ENCODE data around the gene SDC4. TPM values are rescaled to one million over a fixed set of nuclear protein-coding genes. Genes with fewer than 3 reads are reported as not detected.

SDC4 gene
- total RNA-seq, 1 experiment from 2014 or later = 242 TPM

DNA sequence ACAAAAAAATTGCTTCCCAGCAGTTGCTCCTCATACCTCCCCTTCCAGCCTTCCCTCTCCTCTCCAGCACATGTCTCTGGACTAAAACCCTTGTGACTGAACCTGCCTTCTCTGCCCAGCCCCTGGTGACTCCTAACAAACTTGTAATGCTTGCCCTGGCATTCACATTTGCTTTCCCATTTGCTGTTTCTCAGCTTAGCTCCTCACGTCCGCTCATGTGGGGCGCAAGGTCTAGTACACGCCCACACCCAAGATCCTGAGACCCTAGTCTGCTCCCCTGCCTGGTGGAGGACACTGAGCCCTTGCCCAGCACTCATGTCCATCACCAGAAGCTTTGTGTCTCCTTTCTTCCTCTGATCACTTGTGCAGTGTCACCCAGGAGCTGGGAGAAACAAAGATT is 59.8 kb downstream of the SDC4 start:
- Mint-ChIP-seq H3K9me3 (ENCODE audit: unreplicated experiment) (no peaks in the 10 kb centered on the region), H3K27ac (ENCODE audit: unreplicated experiment) (no peak overlapping the region), H3K27me3 (ENCODE audit: insufficient read depth, unreplicated experiment) (peaks cover 21% of the 10 kb centered on the region), H3K4me3 (ENCODE audit: unreplicated experiment) (no peak overlapping the region), H3K36me3 (ENCODE audit: insufficient read depth, unreplicated experiment) (no peaks in the 10 kb centered on the region), H3K4me1 (ENCODE audit: low read depth, unreplicated experiment) (no peaks in the 10 kb centered on the region)
- Histone ChIP-seq H3K9me3 (no peaks in the 10 kb centered on the region), H3K36me3 (ENCODE audit: control insufficient read depth, insufficient read depth, low read length) (no peaks in the 10 kb centered on the region), H3K27me3 (replicated peaks; ENCODE audit: control insufficient read depth, insufficient read depth, low read length) (peaks cover 4% of the 10 kb centered on the region; the same call in 1 of the 2 replicates), H3K4me3 (ENCODE audit: low read depth, low read length) (no peak overlapping the region), H3K4me1 (no peaks in the 10 kb centered on the region)
- intact Hi-C loops (cut with micrococcal nuclease; ENCODE audit: unreplicated experiment) = no loop called here
- POLR2A ChIA-PET = no interaction called here
- BruUV-seq (replicated peaks) = no TSS peak
- DNase-seq = peak in 1 of 2 experiments; percentile 28
- TF ChIP-seq, protein P1, sequence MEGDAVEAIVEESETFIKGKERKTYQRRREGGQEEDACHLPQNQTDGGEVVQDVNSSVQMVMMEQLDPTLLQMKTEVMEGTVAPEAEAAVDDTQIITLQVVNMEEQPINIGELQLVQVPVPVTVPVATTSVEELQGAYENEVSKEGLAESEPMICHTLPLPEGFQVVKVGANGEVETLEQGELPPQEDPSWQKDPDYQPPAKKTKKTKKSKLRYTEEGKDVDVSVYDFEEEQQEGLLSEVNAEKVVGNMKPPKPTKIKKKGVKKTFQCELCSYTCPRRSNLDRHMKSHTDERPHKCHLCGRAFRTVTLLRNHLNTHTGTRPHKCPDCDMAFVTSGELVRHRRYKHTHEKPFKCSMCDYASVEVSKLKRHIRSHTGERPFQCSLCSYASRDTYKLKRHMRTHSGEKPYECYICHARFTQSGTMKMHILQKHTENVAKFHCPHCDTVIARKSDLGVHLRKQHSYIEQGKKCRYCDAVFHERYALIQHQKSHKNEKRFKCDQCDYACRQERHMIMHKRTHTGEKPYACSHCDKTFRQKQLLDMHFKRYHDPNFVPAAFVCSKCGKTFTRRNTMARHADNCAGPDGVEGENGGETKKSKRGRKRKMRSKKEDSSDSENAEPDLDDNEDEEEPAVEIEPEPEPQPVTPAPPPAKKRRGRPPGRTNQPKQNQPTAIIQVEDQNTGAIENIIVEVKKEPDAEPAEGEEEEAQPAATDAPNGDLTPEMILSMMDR (IDR thresholded peaks at IDR 0.05; ENCODE audit: insufficient read depth in 1 of 2, low read depth in 1 of 2, low read length in 1 of 2, severe bottlenecking in 1 of 2, unreplicated experiment in 1 of 2) = no peak
- CTCF ChIA-PET = interaction anchor here (0.6 to 7.4 kb wide), 2 partner anchors 149 to 244 kb away, joined by 3 to 67 read pairs; no protein-coding TSS in a partner anchor

DNA sequence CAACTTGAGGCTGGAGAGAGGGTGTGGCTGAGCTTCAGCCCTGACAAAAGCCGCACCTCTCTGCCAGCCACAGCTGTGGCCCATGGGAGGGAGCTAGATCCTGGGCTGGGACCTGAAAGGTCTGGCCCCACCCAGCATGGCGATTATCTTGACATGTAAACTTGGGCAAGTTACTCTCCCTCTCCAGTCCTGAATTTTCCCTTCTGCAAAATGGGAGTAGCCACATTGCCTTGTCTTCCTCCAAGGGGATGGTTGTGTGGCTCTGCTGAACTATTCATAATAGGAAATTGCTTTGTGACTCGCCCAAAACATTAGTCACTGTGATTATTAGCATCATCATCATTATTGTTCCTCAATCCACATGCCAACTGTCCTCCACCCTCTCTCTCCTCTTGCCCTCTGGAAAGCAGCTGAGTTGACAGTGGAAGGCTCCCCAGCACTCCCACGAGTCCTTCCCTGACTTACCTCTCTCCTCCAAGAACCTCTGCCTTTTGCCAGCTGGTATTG is 64.6 kb downstream of the SDC4 start:
- intact Hi-C loops (cut with micrococcal nuclease; ENCODE audit: unreplicated experiment) = no loop called here
- no TSS peak for BruUV-seq (replicated peaks)
- H3K4me1 Mint-ChIP-seq (ENCODE audit: low read depth, unreplicated experiment) = no peaks in the 10 kb centered on the region

DNA sequence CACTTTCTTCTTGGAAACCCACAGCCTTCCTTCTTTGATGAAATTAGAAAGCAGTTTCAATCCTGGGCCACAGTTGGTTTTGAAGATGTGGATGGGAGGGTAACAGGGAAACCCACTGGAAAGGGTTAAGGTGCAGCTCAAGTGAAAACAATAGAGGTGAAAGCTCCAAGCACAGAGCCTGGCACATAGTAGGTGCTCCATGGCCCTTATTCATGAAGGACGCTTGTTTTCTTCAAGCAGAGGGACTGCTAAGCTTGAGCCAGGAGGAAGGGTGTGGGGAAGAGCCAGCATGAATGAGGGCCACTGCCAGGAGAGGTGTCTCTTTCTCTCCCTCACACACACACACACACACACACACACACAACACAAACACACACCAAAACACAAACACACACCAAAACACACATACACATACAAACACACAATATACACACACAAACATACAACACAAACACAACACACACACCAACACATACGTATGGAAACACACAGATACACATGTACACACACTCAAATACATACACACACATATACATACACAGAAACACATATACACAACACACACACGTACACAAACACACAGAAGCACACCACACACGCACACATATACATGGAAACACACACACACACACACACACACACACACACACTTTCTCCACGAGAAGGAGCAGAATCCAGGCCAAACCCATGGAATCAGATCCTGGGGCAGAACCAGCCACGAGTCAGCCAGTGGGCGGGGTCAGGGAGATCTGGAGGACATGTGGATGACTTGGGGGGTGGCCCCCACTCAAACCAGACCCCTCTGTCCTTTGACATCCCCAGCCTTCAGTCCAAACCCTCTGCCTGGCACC is 65.3 kb downstream of the SDC4 start:
- Histone ChIP-seq H3K27me3 (replicated peaks; ENCODE audit: control insufficient read depth, insufficient read depth, low read length) (no peaks in the 10 kb centered on the region; the same call in 1 of the 2 replicates), H3K36me3 (ENCODE audit: control insufficient read depth, insufficient read depth, low read length) (no peaks in the 10 kb centered on the region), H3K9me3 (no peaks in the 10 kb centered on the region), H3K4me1 (no peaks in the 10 kb centered on the region), H3K4me3 (ENCODE audit: low read depth, low read length) (no peak overlapping the region)
- Mint-ChIP-seq H3K4me1 (ENCODE audit: low read depth, unreplicated experiment) (no peaks in the 10 kb centered on the region), H3K27ac (ENCODE audit: unreplicated experiment) (no peak overlapping the region), H3K9me3 (ENCODE audit: unreplicated experiment) (no peaks in the 10 kb centered on the region), H3K36me3 (ENCODE audit: insufficient read depth, unreplicated experiment) (no peaks in the 10 kb centered on the region), H3K27me3 (ENCODE audit: insufficient read depth, unreplicated experiment) (peaks cover 33% of the 10 kb centered on the region), H3K4me3 (ENCODE audit: unreplicated experiment) (no peak overlapping the region)
- BruUV-seq (replicated peaks) = no TSS peak
- ChIA-PET CTCF (interaction anchor here (0.6 to 3.1 kb wide), 3 partner anchors 11 to 223 kb away, joined by 3 to 17 read pairs (median 3); no protein-coding TSS in a partner anchor), POLR2A (no interaction called here)
- intact Hi-C loops (cut with micrococcal nuclease; ENCODE audit: unreplicated experiment) = no loop called here
- DNase-seq = no peak
- TF ChIP-seq, protein P1 (IDR thresholded peaks at IDR 0.05; ENCODE audit: insufficient read depth in 1 of 2, low read depth in 1 of 2, low read length in 1 of 2, severe bottlenecking in 1 of 2, unreplicated experiment in 1 of 2) = no peak

More for the DNA sequence above, 64.6 kb downstream of the SDC4 start:
- Mint-ChIP-seq H3K9me3 (ENCODE audit: unreplicated experiment) (no peaks in the 10 kb centered on the region), H3K4me3 (ENCODE audit: unreplicated experiment) (no peak overlapping the region), H3K27ac (ENCODE audit: unreplicated experiment) (no peak overlapping the region), H3K36me3 (ENCODE audit: insufficient read depth, unreplicated experiment) (no peaks in the 10 kb centered on the region), H3K27me3 (ENCODE audit: insufficient read depth, unreplicated experiment) (peaks cover 34% of the 10 kb centered on the region)
- TF ChIP-seq, protein P1 (IDR thresholded peaks at IDR 0.05; ENCODE audit: insufficient read depth in 1 of 2, low read depth in 1 of 2, low read length in 1 of 2, severe bottlenecking in 1 of 2, unreplicated experiment in 1 of 2) = no peak
- CTCF ChIA-PET = interaction anchor here (3.1 kb wide), 1 partner anchor 10 kb away, joined by 17 read pairs; no protein-coding TSS in a partner anchor
- H3K27me3 ChIP-seq (replicated peaks; ENCODE audit: control insufficient read depth, insufficient read depth, low read length) = no peaks in the 10 kb centered on the region; the same call in 1 of the 2 replicates
- no peak overlapping the region for H3K4me3 ChIP-seq (ENCODE audit: low read depth, low read length)
- H3K36me3 ChIP-seq (ENCODE audit: control insufficient read depth, insufficient read depth, low read length) = no peaks in the 10 kb centered on the region
- no peak for DNase-seq
- H3K4me1 ChIP-seq = no peaks in the 10 kb centered on the region
- POLR2A ChIA-PET = no interaction called here
- no peaks in the 10 kb centered on the region for H3K9me3 ChIP-seq

All from Caco-2 (cell line).